B cell (primary cell): ENCODE measurements around the gene TUBG1. TPM values are rescaled to one million over a fixed set of nuclear protein-coding genes. Genes with fewer than 3 reads are reported as not detected.

ENCODE experiments used
- ATAC-seq: fragments of 200-7000 bp; cut with Tn5 transposase; one replicate; pipeline ENCODE4 v1.10.0; 2021; ENCODE audit warnings: low read depth, mild to moderate bottlenecking, moderate number of reproducible peaks, moderate library complexity
- CTCF ChIA-PET: fragments of 350-600 bp; sonication (Branson Sonifier 250); formaldehyde crosslinking; loops from one replicate; lab custom pipeline; 2021; ENCODE audit warnings: antibody characterized with exemption, inconsistent platforms; lab: Charles Lee
- POLR2A ChIA-PET: fragments of 350-600 bp; sonication (Branson Sonifier 250); formaldehyde crosslinking; loops from one replicate; lab custom pipeline; 2021; ENCODE audit warnings: antibody characterized with exemption; lab: Charles Lee
- DNase-seq: peaks from one replicate; pipeline ENCODE4 v3.0.0; 2013
- H2AFZ ChIP-seq: 2 replicates; pipeline ENCODE4 v1.6.1; 2012; ENCODE audit warnings: mild to moderate bottlenecking, low read depth, low read length; ENCODE audit not compliant: insufficient read depth, poor library complexity, severe bottlenecking
- H3K27ac ChIP-seq, 2 donors: 1 replicate in 1 of 2; 2 replicates in 1 of 2; pipeline ENCODE4 v1.5.1; 2012 to 2013; ENCODE audit warnings: low read length in 2 of 2, mild to moderate bottlenecking in 2 of 2, moderate library complexity in 1 of 2
- H3K27me3 ChIP-seq, 4 experiments: fragments of 200-600 bp in 1 of 4; sonication (generic) in 1 of 4; replicated peaks in 1 of 4; 1 replicate in 2 of 4; 2 replicates in 2 of 4; pipeline versions ENCODE4 v1.6.1 to v1.7.0; 2013 to 2016; ENCODE audit warnings: low read length in 3 of 4, mild to moderate bottlenecking in 2 of 4, mixed read lengths in 1 of 4, moderate library complexity in 1 of 4; ENCODE audit not compliant: insufficient read depth in 4 of 4, control insufficient read depth in 3 of 4; ENCODE audit errors: control extremely low read depth in 1 of 4
- H3K36me3 ChIP-seq, 2 experiments: replicated peaks in 1 of 2; 1 replicate in 1 of 2; 2 replicates in 1 of 2; pipeline versions ENCODE4 v1.6.1 to v1.7.1; 2013; ENCODE audit warnings: low read length in 1 of 2; ENCODE audit not compliant: insufficient read depth in 2 of 2, control insufficient read depth in 1 of 2; ENCODE audit errors: control extremely low read depth in 1 of 2, extremely low read depth in 1 of 2
- H3K4me1 ChIP-seq, 2 donors: fragments of 200-600 bp in 1 of 2; sonication (generic) in 1 of 2; 1 replicate in 1 of 2; 2 replicates in 1 of 2; pipeline versions ENCODE4 v1.5.1 to v1.6.1; 2013 to 2017; ENCODE audit warnings: low read length in 2 of 2; ENCODE audit not compliant: control insufficient read depth in 2 of 2, insufficient read depth in 2 of 2
- H3K4me2 ChIP-seq: replicated peaks from 2 replicates; pipeline ENCODE3; 2012; ENCODE audit warnings: mild to moderate bottlenecking, low read depth, low read length; ENCODE audit not compliant: poor library complexity, severe bottlenecking
- H3K4me3 ChIP-seq, 5 experiments: fragments of 200-600 bp in 1 of 5; sonication (generic) in 1 of 5; 1 replicate in 3 of 5; 2 replicates in 2 of 5; pipeline versions ENCODE4 v1.5.1 to v1.7.0; 2011 to 2016; ENCODE audit warnings: low read length in 4 of 5, mild to moderate bottlenecking in 4 of 5, low read depth in 2 of 5, control low read depth in 1 of 5, moderate library complexity in 1 of 5; ENCODE audit not compliant: insufficient read depth in 1 of 5; ENCODE audit errors: control extremely low read depth in 1 of 5, extremely low read depth in 1 of 5
- H3K79me2 ChIP-seq: fragments of 200-600 bp; sonication (generic); one replicate; pipeline ENCODE4 v1.6.0; 2016; ENCODE audit warnings: low read length; ENCODE audit not compliant: control insufficient read depth, insufficient read depth
- H3K9ac ChIP-seq: fragments of 200-600 bp; sonication (generic); 2 replicates; pipeline ENCODE4 v1.6.1; 2017; ENCODE audit warnings: mild to moderate bottlenecking, low read length, moderate library complexity
- H3K9me3 ChIP-seq, 3 donors: one replicate each; pipeline versions ENCODE4 v1.6.1 to v1.7.1; 2013; ENCODE audit warnings: low read length in 2 of 3; ENCODE audit not compliant: control insufficient read depth in 2 of 3, insufficient read depth in 1 of 3; ENCODE audit errors: control extremely low read depth in 1 of 3
- H4K20me1 ChIP-seq: 2 replicates; pipeline ENCODE4 v1.6.0; 2012; ENCODE audit warnings: mild to moderate bottlenecking, low read length; ENCODE audit not compliant: insufficient read depth, control insufficient read depth, poor library complexity, severe bottlenecking
- H3K27ac Mint-ChIP-seq: one replicate; pipeline ENCODE4 v1.8.0; 2021; ENCODE audit warnings: mixed read lengths
- H3K27me3 Mint-ChIP-seq: one replicate; pipeline ENCODE4 v1.8.0; 2021; ENCODE audit warnings: mixed read lengths
- H3K4me1 Mint-ChIP-seq: one replicate; pipeline ENCODE4 v1.8.0; 2021; ENCODE audit warnings: mixed read lengths
- H3K4me3 Mint-ChIP-seq: one replicate; pipeline ENCODE4 v1.8.0; 2021; ENCODE audit warnings: mixed read lengths
- H3K9me3 Mint-ChIP-seq: one replicate; pipeline ENCODE4 v1.8.0; 2022; ENCODE audit warnings: mixed read lengths; ENCODE audit not compliant: insufficient read depth
- EZH2 ChIP-seq: IDR thresholded peaks from 2 replicates; pipeline ENCODE4 v1.6.1; 2012; ENCODE audit warnings: borderline replicate concordance, low read depth, mild to moderate bottlenecking, moderate library complexity, low read length; ENCODE audit not compliant: insufficient read depth, poor library complexity, severe bottlenecking
- WGBS: methylation state at CpG from one replicate; pipeline ENCODE4 v1.1.5; 2013; ENCODE audit warnings: missing lambda C conversion rate; ENCODE audit not compliant: insufficient coverage; 5-methylcytosine and 5-hydroxymethylcytosine counted together
- intact Hi-C: fragments of 100-400 bp; cut with micrococcal nuclease; formaldehyde crosslinking; loops from one replicate; pipeline ENCODE4 v1.10.0; 2022
- polyA plus RNA-seq: library from polyadenylated mRNA; depleted of rRNA; stranded (reverse); fragments of >200 nt; gene quantifications from 2 replicates; pipeline ENCODE4 v1.2.3, GENCODE V29; 2012
- total RNA-seq, 2 donors: library from RNA; stranded (reverse); fragments of 120-200 nt in 1 of 2; gene quantifications; 1 replicate in 1 of 2; 2 replicates in 1 of 2; pipeline versions ENCODE4 v1.2.3 to v1.2.4, GENCODE V29; 2013 to 2022
- TF ChIP-seq, protein P1 (sequence below): fragments of 200-600 bp; IDR thresholded peaks from one replicate; pipeline ENCODE4 v1.8.0; 2022; ENCODE audit warnings: antibody characterized with exemption, mild to moderate bottlenecking

Gene TUBG1
- total and polyA plus RNA-seq, 2 donors (not counting 1 experiment from before 2014, with no cell fraction given) = 17.2 to 19.5 TPM

DNA sequence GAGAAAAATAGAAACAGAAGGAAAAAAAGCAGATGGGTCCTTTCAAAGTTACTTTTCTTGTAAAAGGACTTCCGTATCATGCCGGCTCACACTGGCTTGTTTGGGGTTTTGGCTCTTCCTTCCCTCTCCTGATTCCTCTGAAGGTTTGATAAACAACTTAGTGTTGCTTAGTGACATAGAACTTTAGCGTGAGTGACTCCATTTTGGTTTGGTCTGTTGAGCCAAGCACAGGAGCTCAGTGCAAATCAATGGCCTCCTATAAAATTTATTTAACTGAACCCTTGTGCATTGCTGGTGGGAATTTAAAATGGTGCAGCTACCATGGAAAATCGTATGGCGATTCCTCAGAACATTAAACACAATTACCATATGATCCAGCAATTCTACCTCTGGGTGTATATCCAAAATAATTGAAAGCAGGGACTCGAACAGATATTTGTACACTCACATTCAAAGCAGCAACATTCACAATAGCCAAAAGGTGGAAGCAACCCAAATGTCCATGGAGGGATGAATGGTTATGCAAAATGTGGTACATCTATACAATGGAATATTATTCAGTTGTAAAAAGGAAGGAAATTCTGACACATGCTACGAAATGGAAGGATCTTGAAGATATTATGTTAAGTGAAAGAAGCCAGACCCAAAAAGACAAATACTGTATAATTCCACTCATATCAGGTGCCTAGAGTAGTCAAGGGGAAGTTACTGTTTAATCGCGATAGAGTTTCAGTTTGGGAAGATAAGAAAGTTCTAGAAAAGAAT is 48.5 kb downstream of the TUBG1 start:
- intact Hi-C loops = loop anchor here (2.0 kb wide), 1 partner anchor 21 kb away; no protein-coding TSS in a partner anchor
- H3K27me3 ChIP-seq = peaks cover 0 to 38% (median 13%) of the 10 kb centered on the region in 4 experiments
- no peaks in the 10 kb centered on the region for H4K20me1 ChIP-seq
- no peak overlapping the region for H3K4me2 ChIP-seq
- Mint-ChIP-seq H3K9me3 (no peaks in the 10 kb centered on the region), H3K27ac (no peak overlapping the region), H3K4me1 (peaks cover 35% of the 10 kb centered on the region), H3K27me3 (peaks cover 20% of the 10 kb centered on the region), H3K4me3 (peak overlapping the region; percentile 93)
- DNase-seq = no peak
- ATAC-seq = no peak
- no peak overlapping the region for H2AFZ ChIP-seq
- H3K9me3 ChIP-seq = peaks cover 0 to 4% (median 0%) of the 10 kb centered on the region in 3 donors
- no peaks in the 10 kb centered on the region for H3K36me3 ChIP-seq
- no peak for TF ChIP-seq EZH2
- TF ChIP-seq, protein P1, sequence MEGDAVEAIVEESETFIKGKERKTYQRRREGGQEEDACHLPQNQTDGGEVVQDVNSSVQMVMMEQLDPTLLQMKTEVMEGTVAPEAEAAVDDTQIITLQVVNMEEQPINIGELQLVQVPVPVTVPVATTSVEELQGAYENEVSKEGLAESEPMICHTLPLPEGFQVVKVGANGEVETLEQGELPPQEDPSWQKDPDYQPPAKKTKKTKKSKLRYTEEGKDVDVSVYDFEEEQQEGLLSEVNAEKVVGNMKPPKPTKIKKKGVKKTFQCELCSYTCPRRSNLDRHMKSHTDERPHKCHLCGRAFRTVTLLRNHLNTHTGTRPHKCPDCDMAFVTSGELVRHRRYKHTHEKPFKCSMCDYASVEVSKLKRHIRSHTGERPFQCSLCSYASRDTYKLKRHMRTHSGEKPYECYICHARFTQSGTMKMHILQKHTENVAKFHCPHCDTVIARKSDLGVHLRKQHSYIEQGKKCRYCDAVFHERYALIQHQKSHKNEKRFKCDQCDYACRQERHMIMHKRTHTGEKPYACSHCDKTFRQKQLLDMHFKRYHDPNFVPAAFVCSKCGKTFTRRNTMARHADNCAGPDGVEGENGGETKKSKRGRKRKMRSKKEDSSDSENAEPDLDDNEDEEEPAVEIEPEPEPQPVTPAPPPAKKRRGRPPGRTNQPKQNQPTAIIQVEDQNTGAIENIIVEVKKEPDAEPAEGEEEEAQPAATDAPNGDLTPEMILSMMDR = no peak
- H3K9ac ChIP-seq = no peak overlapping the region
- WGBS = no CpG with 5 or more reads among the region's 9 CpGs
- no peak overlapping the region for H3K27ac ChIP-seq
- peaks cover 20 to 23% of the 10 kb centered on the region in 2 donors for H3K4me1 ChIP-seq
- H3K4me3 ChIP-seq = no peak overlapping the region
- ChIA-PET CTCF (interaction anchor here (1.8 to 4.9 kb wide), 2 partner anchors 22 to 80 kb away, joined by 4 to 18 read pairs; no protein-coding TSS in a partner anchor), POLR2A (interaction anchor here (1.0 kb wide), 1 partner anchor 12 kb away, joined by 3 read pairs; no protein-coding TSS in a partner anchor)
- no peaks in the 10 kb centered on the region for H3K79me2 ChIP-seq
